Mesenchymal stem cell (in vitro differentiated cells and primary cell): ENCODE results near the gene PCDHGB3. TPM values are rescaled to one million over a fixed set of nuclear protein-coding genes. Genes with fewer than 3 reads are reported as not detected.
A peak's percentile ranks its signal among the peaks of the same experiment; 100 is the strongest.

Experiments
- DNase-seq: peaks from one replicate; pipeline ENCODE4 v3.0.0-alpha.2; 2013
- H2AFZ ChIP-seq: one replicate; pipeline ENCODE4 v1.6.1; 2013; ENCODE audit warnings: low read depth, mild to moderate bottlenecking, control low read depth, inconsistent platforms, low read length, moderate library complexity
- H2AK5ac ChIP-seq: 2 replicates; pipeline ENCODE4 v1.6.1; 2013; ENCODE audit warnings: low read length, moderate library complexity, mild to moderate bottlenecking, inconsistent platforms; ENCODE audit not compliant: severe bottlenecking
- H2BK120ac ChIP-seq: one replicate; pipeline ENCODE4 v1.6.1; 2013; ENCODE audit warnings: low read depth, mild to moderate bottlenecking, inconsistent platforms, low read length, moderate library complexity
- H2BK12ac ChIP-seq, 2 experiments: one replicate each; pipeline ENCODE4 v1.6.1; 2013; ENCODE audit warnings: inconsistent platforms in 2 of 2, low read length in 2 of 2, mild to moderate bottlenecking in 2 of 2, moderate library complexity in 2 of 2, control low read depth in 1 of 2
- H2BK15ac ChIP-seq: one replicate; pipeline ENCODE4 v1.6.1; 2013; ENCODE audit warnings: mild to moderate bottlenecking, low read depth, inconsistent platforms; ENCODE audit not compliant: poor library complexity, severe bottlenecking
- H2BK5ac ChIP-seq: 2 replicates; pipeline ENCODE4 v1.6.1; 2013; ENCODE audit warnings: low read depth, mild to moderate bottlenecking, low read length, control low read depth, inconsistent platforms; ENCODE audit not compliant: poor library complexity, severe bottlenecking
- H3K14ac ChIP-seq, 2 experiments: one replicate each; pipeline ENCODE4 v1.6.1; 2013; ENCODE audit warnings: inconsistent platforms in 2 of 2, low read length in 2 of 2, control low read depth in 1 of 2, mild to moderate bottlenecking in 1 of 2, moderate library complexity in 1 of 2
- H3K18ac ChIP-seq, 2 experiments: one replicate each; pipeline ENCODE4 v1.6.1; 2013; ENCODE audit warnings: inconsistent platforms in 2 of 2, low read length in 2 of 2, control low read depth in 1 of 2, low read depth in 1 of 2, mild to moderate bottlenecking in 1 of 2
- H3K23ac ChIP-seq, 2 experiments: one replicate each; pipeline ENCODE4 v1.6.1; 2013; ENCODE audit warnings: inconsistent platforms in 2 of 2, low read length in 2 of 2, mild to moderate bottlenecking in 2 of 2, moderate library complexity in 2 of 2, control low read depth in 1 of 2
- H3K27ac ChIP-seq: 2 replicates; pipeline ENCODE4 v1.5.1; 2013; ENCODE audit warnings: mild to moderate bottlenecking, moderate library complexity, low read length, control low read depth, inconsistent platforms; ENCODE audit not compliant: poor library complexity, severe bottlenecking
- H3K27me3 ChIP-seq, 2 experiments: 2 replicates each; pipeline versions ENCODE4 v1.6.1 to v1.7.0; 2013; ENCODE audit warnings: low read length in 2 of 2, mild to moderate bottlenecking in 2 of 2, moderate library complexity in 2 of 2, control low read depth in 1 of 2, inconsistent platforms in 1 of 2; ENCODE audit not compliant: control insufficient read depth in 1 of 2, insufficient read depth in 1 of 2
- H3K36me3 ChIP-seq, 2 experiments: 2 replicates each; pipeline versions ENCODE4 v1.6.1 to v1.7.0; 2013; ENCODE audit warnings: low read length in 2 of 2, control low read depth in 1 of 2, inconsistent platforms in 1 of 2, low read depth in 1 of 2, mild to moderate bottlenecking in 1 of 2; ENCODE audit not compliant: insufficient read depth in 2 of 2, control insufficient read depth in 1 of 2
- H3K4ac ChIP-seq, 2 experiments: one replicate each; pipeline ENCODE4 v1.6.1; 2013; ENCODE audit warnings: inconsistent platforms in 2 of 2, low read length in 2 of 2, mild to moderate bottlenecking in 2 of 2, moderate library complexity in 2 of 2, control low read depth in 1 of 2, low read depth in 1 of 2
- H3K4me1 ChIP-seq: 2 replicates; pipeline ENCODE4 v1.6.1; 2013; ENCODE audit warnings: low read depth, low read length, control low read depth; ENCODE audit not compliant: control insufficient read depth, insufficient read depth
- H3K4me2 ChIP-seq: 2 replicates; pipeline ENCODE4 v1.6.1; 2013; ENCODE audit warnings: low read length, mild to moderate bottlenecking, inconsistent platforms; ENCODE audit not compliant: poor library complexity, severe bottlenecking
- H3K4me3 ChIP-seq, 2 experiments: 2 replicates each; pipeline versions ENCODE4 v1.5.1 to v1.7.0; 2013; ENCODE audit warnings: low read length in 2 of 2, mild to moderate bottlenecking in 2 of 2, control low read depth in 1 of 2, low read depth in 1 of 2; ENCODE audit not compliant: insufficient read depth in 1 of 2
- H3K79me1 ChIP-seq: replicated peaks from 2 replicates; pipeline ENCODE4 v1.6.1; 2013; ENCODE audit warnings: mild to moderate bottlenecking, control low read depth, low read length, inconsistent platforms; ENCODE audit not compliant: poor library complexity, severe bottlenecking
- H3K9ac ChIP-seq: 2 replicates; pipeline ENCODE4 v1.7.0; 2013; ENCODE audit warnings: mild to moderate bottlenecking, low read length, moderate library complexity
- H3K9me3 ChIP-seq: 2 replicates; pipeline ENCODE4 v1.7.0; 2013; ENCODE audit warnings: mild to moderate bottlenecking, low read length; ENCODE audit not compliant: control insufficient read depth
- H4K8ac ChIP-seq: one replicate; pipeline ENCODE4 v1.6.1; 2013; ENCODE audit warnings: inconsistent platforms, mild to moderate bottlenecking, low read length, moderate library complexity
- H4K91ac ChIP-seq: one replicate; pipeline ENCODE4 v1.6.1; 2013; ENCODE audit warnings: mild to moderate bottlenecking, low read length, inconsistent platforms
- WGBS: methylation state at CpG from one replicate; pipeline ENCODE4 v1.1.7; 2013; ENCODE audit warnings: mixed read lengths; 5-methylcytosine and 5-hydroxymethylcytosine counted together
- polyA plus RNA-seq, 2 experiments: library from polyadenylated mRNA; stranded (reverse); fragments of 200-250 nt; gene quantifications; one replicate each; pipeline ENCODE4 v1.2.3, GENCODE V29; 2013

Gene PCDHGB3
- polyA plus RNA-seq (2013, experiment 1 of 2), result 0.01 TPM
- 0.01 TPM for polyA plus RNA-seq (2013, experiment 2 of 2)

- H3K4ac ChIP-seq, result no peak within 1 kb of the TSS
- no peak within 1 kb of the TSS for H2AFZ ChIP-seq
- H3K4me2 ChIP-seq, result no peak within 1 kb of the TSS
- peaks cover 0 to 13% of the 10 kb centered on the region in 2 experiments for H3K27me3 ChIP-seq
- DNase-seq, result no peak
- no peak within 1 kb of the TSS for H3K14ac ChIP-seq
- no peak within 1 kb of the TSS for H4K8ac ChIP-seq
- H2BK12ac ChIP-seq, result no peak within 1 kb of the TSS
- no peak within 1 kb of the TSS for H3K18ac ChIP-seq
- H2AK5ac ChIP-seq, result no peak within 1 kb of the TSS
- no peaks in the 10 kb centered on the region for H3K4me1 ChIP-seq
- H3K27ac ChIP-seq, result no peak within 1 kb of the TSS
- peaks cover 55% of the 10 kb centered on the region for H3K9me3 ChIP-seq
- no peak within 1 kb of the TSS for H2BK120ac ChIP-seq
- H3K4me3 ChIP-seq, result peak within 1 kb of the TSS in 1 of 2 experiments; percentile 71
- no peak within 1 kb of the TSS for H3K23ac ChIP-seq
- no peak within 1 kb of the TSS for H4K91ac ChIP-seq
- H3K36me3 ChIP-seq, result peaks cover 0 to 8% of the 10 kb centered on the region in 2 experiments
- H3K79me1 ChIP-seq, result no peaks in the 10 kb centered on the region
- H2BK5ac ChIP-seq, result no peak within 1 kb of the TSS
- H3K9ac ChIP-seq, result peak within 1 kb of the TSS; percentile 45
- 91% methylated on average over 32 of the region's 32 CpGs for WGBS
- H2BK15ac ChIP-seq, result no peak within 1 kb of the TSS
Measured at GRCh38 chr5:141369994-141370848, at the start of gene PCDHGB3. Gene PCDHGB3, plus strand, starts transcription at chr5:141370242. Its CDS starts 153 bp downstream, at chr5:141370395.

- H3K27me3 ChIP-seq, result no peaks in the 10 kb centered on the region
- no peak overlapping the region for H3K18ac ChIP-seq
- H2AFZ ChIP-seq, result no peak overlapping the region
- H3K4me3 ChIP-seq, result no peak overlapping the region
- no peak overlapping the region for H3K9ac ChIP-seq
- peaks cover 37% of the 10 kb centered on the region for H3K9me3 ChIP-seq
- H3K79me1 ChIP-seq, result peaks cover 4% of the 10 kb centered on the region
- no peak overlapping the region for H3K4ac ChIP-seq
- no peak overlapping the region for H3K14ac ChIP-seq
- H3K4me2 ChIP-seq, result no peak overlapping the region
- H3K27ac ChIP-seq, result no peak overlapping the region
- H2BK120ac ChIP-seq, result no peak overlapping the region
- no peak for DNase-seq
- no peak overlapping the region for H4K91ac ChIP-seq
- H3K4me1 ChIP-seq, result no peaks in the 10 kb centered on the region
- H3K36me3 ChIP-seq, result peaks cover 5 to 22% of the 10 kb centered on the region in 2 experiments
- WGBS, result 100% methylated on average over 1 of the region's 3 CpGs
- no peak overlapping the region for H2BK12ac ChIP-seq
- no peak overlapping the region for H2BK5ac ChIP-seq
- H2AK5ac ChIP-seq, result no peak overlapping the region
- H3K23ac ChIP-seq, result no peak overlapping the region
- H4K8ac ChIP-seq, result no peak overlapping the region
- no peak overlapping the region for H2BK15ac ChIP-seq
Measured at GRCh38 chr5:141322261-141322660, 47.8 kb upstream of the PCDHGB3 start.

GRCh38 chr5:141326088-141326854, 43.8 kb upstream of the PCDHGB3 start:
- Histone ChIP-seq H3K4me3 (peak overlapping the region in 1 of 2 experiments; percentile 76), H2AFZ (no peak overlapping the region), H2BK5ac (no peak overlapping the region), H3K14ac (no peak overlapping the region), H4K91ac (no peak overlapping the region), H2BK12ac (no peak overlapping the region), H3K4ac (no peak overlapping the region), H2BK120ac (no peak overlapping the region), H3K27ac (no peak overlapping the region), H3K18ac (no peak overlapping the region), H3K4me1 (no peaks in the 10 kb centered on the region), H3K79me1 (no peaks in the 10 kb centered on the region), H3K23ac (no peak overlapping the region), H2AK5ac (no peak overlapping the region), H3K9me3 (peaks cover 23% of the 10 kb centered on the region), H3K36me3 (no peaks in the 10 kb centered on the region), H4K8ac (no peak overlapping the region), H2BK15ac (no peak overlapping the region), H3K27me3 (no peaks in the 10 kb centered on the region), H3K4me2 (no peak overlapping the region), H3K9ac (peak overlapping the region; percentile 86)
- WGBS, result 50% methylated on average over 24 of the region's 27 CpGs
- peak; percentile 35 for DNase-seq

GRCh38 chr5:141328231-141328630, 41.8 kb upstream of the PCDHGB3 start:
- no peak for DNase-seq
- WGBS, result 84% methylated on average over 8 of the region's 8 CpGs

More at GRCh38 chr5:141328231-141328630, 41.8 kb upstream of the PCDHGB3 start:
- Histone ChIP-seq H4K91ac (peak overlapping the region; percentile 54), H3K36me3 (no peaks in the 10 kb centered on the region), H2BK15ac (no peak overlapping the region), H3K27me3 (no peaks in the 10 kb centered on the region), H4K8ac (no peak overlapping the region), H2BK120ac (no peak overlapping the region), H2BK5ac (no peak overlapping the region), H3K4me3 (no peak overlapping the region), H3K9ac (no peak overlapping the region), H2AFZ (no peak overlapping the region), H3K18ac (no peak overlapping the region), H3K23ac (no peak overlapping the region), H3K4me2 (no peak overlapping the region), H2AK5ac (no peak overlapping the region), H3K14ac (no peak overlapping the region), H3K79me1 (no peaks in the 10 kb centered on the region), H3K9me3 (peaks cover 29% of the 10 kb centered on the region), H3K27ac (no peak overlapping the region), H3K4ac (no peak overlapping the region), H3K4me1 (no peaks in the 10 kb centered on the region), H2BK12ac (no peak overlapping the region)
